GM18519 (cell line): ENCODE measurements around the gene ASAP2.
"Not testable (repeated sequence)": the region's sequence is repeated elsewhere in the genome, so short reads cannot be mapped to it uniquely, and the experiment has no call there.

Experiments
- ATAC-seq: cut with Tn5 transposase; IDR thresholded peaks from one replicate; pipeline ENCODE4 v1.9.1; 2021; ENCODE audit warnings: mild to moderate bottlenecking, moderate library complexity; ENCODE audit not compliant: unreplicated experiment, low FRiP score

Gene ASAP2

GRCh38 chr2:9391961-9392720, 185.5 kb downstream of the ASAP2 start:
- no peak for ATAC-seq

GRCh38 chr2:9392898-9393765, 186.5 kb downstream of the ASAP2 start:
- ATAC-seq = no peak

- no peak for ATAC-seq
Observed at GRCh38 chr2:9394816-9395215, 188.2 kb downstream of the ASAP2 start.

- no peak for ATAC-seq
Observed at GRCh38 chr2:9397201-9397600, 190.6 kb downstream of the ASAP2 start.

- ATAC-seq = not testable (repeated sequence)
Observed at GRCh38 chr2:9398251-9398650, 191.6 kb downstream of the ASAP2 start.

- no peak for ATAC-seq
Observed at GRCh38 chr2:9398881-9399780, 192.5 kb downstream of the ASAP2 start.

- no peak for ATAC-seq
Observed at GRCh38 chr2:9400268-9401058, 193.9 kb downstream of the ASAP2 start.

- ATAC-seq = no peak
Observed at GRCh38 chr2:9401059-9401547, 194.5 kb downstream of the ASAP2 start.

- no peak for ATAC-seq
Observed at GRCh38 chr2:9401646-9402371, 195.2 kb downstream of the ASAP2 start.

- ATAC-seq = no peak
Observed at GRCh38 chr2:9403924-9404323, 197.3 kb downstream of the ASAP2 start.

GRCh38 chr2:9404451-9404850, 197.8 kb downstream of the ASAP2 start:
- no peak for ATAC-seq

- ATAC-seq = no peak
Observed at GRCh38 chr2:9405636-9406035, 199.0 kb downstream of the ASAP2 start.

GRCh38 chr2:9406529-9407362, 200.1 kb downstream of the ASAP2 start:
- no peak for ATAC-seq

GRCh38 chr2:9407363-9407811, 200.8 kb downstream of the ASAP2 start:
- no peak for ATAC-seq

- no peak for ATAC-seq
Observed at GRCh38 chr2:9408641-9409151, 202.1 kb downstream of the ASAP2 start.

GRCh38 chr2:9410108-9410507, 203.5 kb downstream of the ASAP2 start:
- ATAC-seq = no peak

- no peak for ATAC-seq
Observed at GRCh38 chr2:9412781-9413180, 206.2 kb downstream of the ASAP2 start.
